Measurements from ENCODE around the gene PARD6A. TPM values are rescaled to one million over a fixed set of nuclear protein-coding genes. Genes with fewer than 3 reads are reported as not detected.
A peak's percentile ranks its signal among the peaks of the same experiment; 100 is the strongest.

The PARD6A gene
- total RNA-seq, 1 donor: 1.4 TPM

GRCh38 chr16:67672739-67673662 is 12.2 kb downstream of the PARD6A start:
- peak; percentile 83 for TF ChIP-seq CTCF (IDR thresholded peaks at IDR 0.05; ENCODE audit: insufficient read depth, low read length)
- H3K4me3 ChIP-seq (ENCODE audit: low read depth, low read length): no peak overlapping the region
- peak; percentile 71 for DNase-seq (ENCODE audit: low read depth)

GRCh38 chr16:67673712-67674580 is 13.2 kb downstream of the PARD6A start:
- no peak overlapping the region for H3K4me3 ChIP-seq (ENCODE audit: low read depth, low read length)
- DNase-seq (ENCODE audit: low read depth): no peak
- TF ChIP-seq CTCF (IDR thresholded peaks at IDR 0.05; ENCODE audit: insufficient read depth, low read length): no peak

GRCh38 chr16:67674851-67675578 is 14.3 kb downstream of the PARD6A start:
- no peak for DNase-seq (ENCODE audit: low read depth)
- H3K4me3 ChIP-seq (ENCODE audit: low read depth, low read length): no peak overlapping the region
- no peak for TF ChIP-seq CTCF (IDR thresholded peaks at IDR 0.05; ENCODE audit: insufficient read depth, low read length)

GRCh38 chr16:67675579-67675935 is 14.8 kb downstream of the PARD6A start:
- H3K4me3 ChIP-seq (ENCODE audit: low read depth, low read length): no peak overlapping the region
- TF ChIP-seq CTCF (IDR thresholded peaks at IDR 0.05; ENCODE audit: insufficient read depth, low read length): no peak
- no peak for DNase-seq (ENCODE audit: low read depth)

- no peak for TF ChIP-seq CTCF (IDR thresholded peaks at IDR 0.05; ENCODE audit: insufficient read depth, low read length)
- DNase-seq (ENCODE audit: low read depth): no peak
- no peak overlapping the region for H3K4me3 ChIP-seq (ENCODE audit: low read depth, low read length)
Observed at GRCh38 chr16:67675999-67676398, 15.2 kb downstream of the PARD6A start.

- no peak for TF ChIP-seq CTCF (IDR thresholded peaks at IDR 0.05; ENCODE audit: insufficient read depth, low read length)
- DNase-seq (ENCODE audit: low read depth): no peak
Observed at GRCh38 chr16:67676516-67676915, 15.8 kb downstream of the PARD6A start.

More at GRCh38 chr16:67676516-67676915, 15.8 kb downstream of the PARD6A start:
- H3K4me3 ChIP-seq (ENCODE audit: low read depth, low read length): no peak overlapping the region

Measured in fibroblast of the aortic adventitia (primary cell).